H1 (cell line): ENCODE data around the gene LDLR.

Source experiments
- CHD2 ChIP-seq: IDR thresholded peaks from 2 replicates; pipeline ENCODE4 v1.6.1; 2012; ENCODE audit warnings: low read length, improper control_type of control experiment
- CTCF ChIP-seq, 3 experiments: IDR thresholded peaks; 1 replicate in 2 of 3; 2 replicates in 1 of 3; pipeline versions ENCODE4 v1.5.1 to v1.6.1; 2011; ENCODE audit warnings: low read length in 3 of 3, mild to moderate bottlenecking in 3 of 3, inconsistent platforms in 2 of 3, low read depth in 1 of 3, moderate library complexity in 1 of 3; ENCODE audit not compliant: insufficient read depth in 1 of 3; ENCODE audit errors: control extremely low read depth in 1 of 3
- HDAC2 ChIP-seq, 2 experiments: fragments of 300-600 bp in 1 of 2; sonication (generic) in 1 of 2; IDR thresholded peaks; 2 replicates each; pipeline ENCODE4 v1.6.1; 2011 to 2012; ENCODE audit warnings: low read depth in 2 of 2, low read length in 2 of 2, mild to moderate bottlenecking in 2 of 2, moderate library complexity in 2 of 2, borderline replicate concordance in 1 of 2, inconsistent platforms in 1 of 2
- JUND ChIP-seq: IDR thresholded peaks from 2 replicates; pipeline ENCODE4 v1.6.1; 2011; ENCODE audit warnings: mild to moderate bottlenecking, improper control_type of control experiment, low read length
- KDM5A ChIP-seq: fragments of 200-600 bp; IDR thresholded peaks from 2 replicates; pipeline ENCODE4 v1.7.1; 2012; ENCODE audit warnings: mild to moderate bottlenecking, low read length, inconsistent platforms, mixed read lengths
- MAX ChIP-seq: IDR thresholded peaks from 2 replicates; pipeline ENCODE4 v1.6.1; 2012; ENCODE audit warnings: inconsistent platforms
- POLR2A ChIP-seq, 2 experiments: IDR thresholded peaks; 1 replicate in 1 of 2; 2 replicates in 1 of 2; pipeline ENCODE4 v1.6.1; 2011; ENCODE audit warnings: low read depth in 2 of 2, low read length in 2 of 2, mild to moderate bottlenecking in 2 of 2; ENCODE audit errors: control extremely low read depth in 1 of 2
- POLR2AphosphoS5 ChIP-seq: IDR thresholded peaks from 2 replicates; pipeline ENCODE4 v1.6.1; 2011; ENCODE audit warnings: low read depth, low read length
- POU5F1 ChIP-seq: IDR thresholded peaks from 2 replicates; pipeline ENCODE4 v1.6.1; 2011; ENCODE audit warnings: low read depth, mild to moderate bottlenecking, low read length, moderate library complexity
- RFX5 ChIP-seq: IDR thresholded peaks from 2 replicates; pipeline ENCODE4 v1.6.1; 2011; ENCODE audit warnings: low read depth, low read length, improper control_type of control experiment, borderline replicate concordance
- SIX5 ChIP-seq: IDR thresholded peaks from 2 replicates; pipeline ENCODE4 v1.6.1; 2011; ENCODE audit warnings: mild to moderate bottlenecking, low read depth, low read length
- SP1 ChIP-seq: IDR thresholded peaks from 2 replicates; pipeline ENCODE4 v1.6.1; 2011; ENCODE audit warnings: low read depth, low read length
- SP2 ChIP-seq: IDR thresholded peaks from 2 replicates; pipeline ENCODE4 v1.6.1; 2012; ENCODE audit warnings: mild to moderate bottlenecking, low read length, inconsistent platforms
- TAF1 ChIP-seq: IDR thresholded peaks from 2 replicates; pipeline ENCODE4 v1.6.1; 2011; ENCODE audit warnings: mild to moderate bottlenecking, low read depth, low read length

DNA sequence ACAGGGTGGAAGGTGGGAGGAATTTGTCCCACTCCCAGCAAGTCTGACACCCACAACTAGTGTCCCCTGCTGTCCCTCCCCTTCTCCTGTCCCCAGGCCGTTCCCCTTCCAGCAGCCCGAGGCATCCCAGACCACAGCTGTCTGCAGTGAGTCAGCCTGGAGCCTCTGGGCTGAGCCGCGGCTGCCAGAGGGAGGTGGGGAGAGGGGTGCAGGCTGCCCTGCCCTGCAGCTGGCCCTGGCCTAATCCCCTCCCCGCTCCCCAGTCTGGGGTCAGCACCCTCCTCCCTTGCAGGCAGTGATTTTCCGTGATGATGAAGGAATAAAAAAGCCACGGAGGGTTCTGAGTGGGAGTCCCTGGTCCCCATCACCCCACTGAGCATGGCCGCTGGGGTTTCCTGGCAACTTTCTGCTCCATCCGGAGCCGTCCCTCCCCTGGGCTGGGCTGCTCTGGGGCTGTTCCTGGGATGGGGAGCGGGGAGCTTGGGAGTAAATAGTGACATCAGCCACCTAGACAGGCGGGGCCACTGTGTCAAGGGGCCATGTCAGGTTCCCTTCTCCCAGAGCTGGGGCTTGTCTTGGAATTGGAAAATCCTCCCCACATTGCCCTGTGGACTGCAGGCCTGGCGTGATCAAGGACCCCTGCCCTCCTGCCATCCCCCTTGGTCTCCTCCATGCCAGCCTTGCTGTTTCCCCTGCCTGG is 49.5 kb downstream of the LDLR start:
- TF ChIP-seq CTCF (IDR thresholded peaks at IDR 0.05; ENCODE audit: control extremely low read depth in 1 of 3, insufficient read depth in 1 of 3, low read depth in 1 of 3, low read length in 3 of 3) (no peak), CHD2 (no peak), SP2 (no peak), HDAC2 (IDR thresholded peaks at IDR 0.05; ENCODE audit: borderline replicate concordance in 1 of 2, low read depth in 2 of 2, low read length in 2 of 2) (no peak), SIX5 (no peak), RFX5 (no peak), POLR2A (IDR thresholded peaks at IDR 0.05; ENCODE audit: control extremely low read depth in 1 of 2, low read depth in 2 of 2, low read length in 2 of 2) (no peak; a peak in 1 of 3 replicates), JUND (no peak), POLR2AphosphoS5 (no peak), POU5F1 (no peak), MAX (no peak), KDM5A (no peak), SP1 (no peak), TAF1 (no peak)
